HCT116 (cell line): Measurements from ENCODE around the gene FHDC1. TPM values are rescaled to one million over a fixed set of nuclear protein-coding genes. Genes with fewer than 3 reads are reported as not detected.

Experiments
- ATAC-seq: fragments of 200-7000 bp; cut with Tn5 transposase; 2 replicates; pipeline ENCODE4 v1.9.1; 2020; ENCODE audit warnings: mild to moderate bottlenecking, moderate library complexity
- BruUV-seq: library from RNA; stranded (reverse); fragments of 400-500 nt; replicated peaks from 2 replicates; lab custom pipeline; 2021; lab: Mats Ljungman, UMichigan
- CTCF ChIA-PET: fragments of 300-600 bp; sonication (Branson Sonifier 250); formaldehyde crosslinking; loops from one replicate; lab custom pipeline; 2021; ENCODE audit warnings: antibody characterized with exemption; lab: Charles Lee
- POLR2A ChIA-PET: fragments of 300-600, 350-600 bp; sonication (Branson Sonifier 250); formaldehyde crosslinking; loops from one replicate; lab custom pipeline; 2021; ENCODE audit warnings: antibody characterized with exemption; lab: Charles Lee
- RAD21 ChIA-PET, 2 experiments: fragments of 300-600 bp; sonication (Branson Sonifier 250); formaldehyde crosslinking; loops; one replicate each; lab custom pipeline; 2023; ENCODE audit warnings: low total read pairs in 2 of 2; ENCODE audit not compliant: uncharacterized antibody in 2 of 2, unreplicated experiment in 2 of 2, low non-redundant PET in 1 of 2; lab: Charles Lee
- DNase-seq: peaks from one replicate; pipeline ENCODE4 v3.0.0-alpha.2; 2010; ENCODE audit warnings: low read depth, low spot score
- H2AFZ ChIP-seq: fragments of 200-600 bp; shearing (Covaris generic), sonication (generic); 2 replicates; pipeline ENCODE4 v1.6.1; 2017; ENCODE audit warnings: low read depth, mixed run types, mixed read lengths, antibody characterized with exemption, low read length; ENCODE audit not compliant: poor library complexity, severe bottlenecking
- H3K27ac ChIP-seq: 2 replicates; pipeline ENCODE4 v1.5.1; 2012; ENCODE audit warnings: low read depth, low read length
- H3K27me3 ChIP-seq: fragments of 200-600 bp; sonication (generic); 2 replicates; pipeline ENCODE4 v1.6.1; 2016; ENCODE audit warnings: mixed run types, low read length, mixed read lengths; ENCODE audit not compliant: insufficient read depth
- H3K36me3 ChIP-seq, 2 experiments: fragments of 200-500 bp in 1 of 2; fragments of 200-600 bp in 1 of 2; sonication (Bioruptor generic) in 1 of 2; sonication (generic) in 1 of 2; 2 replicates each; pipeline versions ENCODE4 v1.5.1 to v1.6.1; 2014 to 2016; ENCODE audit warnings: low read length in 2 of 2, inconsistent platforms in 1 of 2, mixed read lengths in 1 of 2, mixed run types in 1 of 2; ENCODE audit not compliant: insufficient read depth in 2 of 2, control insufficient read depth in 1 of 2
- H3K4me1 ChIP-seq, 2 experiments: fragments of 200-600 bp in 1 of 2; sonication (generic) in 1 of 2; 2 replicates each; pipeline versions ENCODE4 v1.5.1 to v1.6.1; 2012 to 2017; ENCODE audit warnings: low read length in 2 of 2, inconsistent platforms in 1 of 2, mild to moderate bottlenecking in 1 of 2, mixed read lengths in 1 of 2, mixed run types in 1 of 2, moderate library complexity in 1 of 2; ENCODE audit not compliant: insufficient read depth in 2 of 2, control insufficient read depth in 1 of 2
- H3K4me2 ChIP-seq: fragments of 200-600 bp; sonication (generic); 2 replicates; pipeline ENCODE4 v1.6.1; 2017; ENCODE audit warnings: mixed run types, low read length, mixed read lengths
- H3K4me3 ChIP-seq, 2 experiments: fragments of 200-600 bp in 1 of 2; sonication (generic) in 1 of 2; replicated peaks in 1 of 2; 2 replicates each; pipeline ENCODE4 v1.5.1; 2011 to 2016; ENCODE audit warnings: low read length in 2 of 2, control low read depth in 1 of 2, low read depth in 1 of 2, mild to moderate bottlenecking in 1 of 2, mixed read lengths in 1 of 2, mixed run types in 1 of 2
- H3K79me2 ChIP-seq: fragments of 200-600 bp; sonication (generic); 2 replicates; pipeline ENCODE4 v1.6.1; 2017; ENCODE audit warnings: mild to moderate bottlenecking, mixed run types, low read length, moderate library complexity, mixed read lengths; ENCODE audit not compliant: insufficient read depth
- H3K9ac ChIP-seq: fragments of 200-600 bp; sonication (generic); 2 replicates; pipeline ENCODE4 v1.6.1; 2016; ENCODE audit warnings: low read length, mixed read lengths
- H3K9me2 ChIP-seq: fragments of 200-600 bp; sonication (generic), shearing (Covaris generic); 2 replicates; pipeline ENCODE4 v1.6.1; 2017; ENCODE audit warnings: mixed run types, mild to moderate bottlenecking, moderate library complexity; ENCODE audit not compliant: insufficient read depth
- H3K9me3 ChIP-seq, 2 experiments: fragments of 200-500 bp in 1 of 2; fragments of 200-600 bp in 1 of 2; sonication (Bioruptor generic) in 1 of 2; sonication (generic) in 1 of 2; 2 replicates each; pipeline ENCODE4 v1.6.1; 2014 to 2017; ENCODE audit warnings: low read length in 2 of 2, mixed read lengths in 2 of 2, inconsistent platforms in 1 of 2, low read depth in 1 of 2, mild to moderate bottlenecking in 1 of 2, mixed run types in 1 of 2, moderate library complexity in 1 of 2; ENCODE audit not compliant: control insufficient read depth in 1 of 2, insufficient read depth in 1 of 2
- H4K20me1 ChIP-seq: fragments of 200-600 bp; sonication (generic), shearing (Covaris generic); 2 replicates; pipeline ENCODE4 v1.6.1; 2017; ENCODE audit warnings: mixed run types, mild to moderate bottlenecking, moderate library complexity; ENCODE audit not compliant: insufficient read depth
- CTCF ChIP-seq, 3 experiments: fragments of 200-600 bp in 1 of 3; sonication (generic) in 1 of 3; IDR thresholded peaks in 2 of 3; conservative IDR thresholded peaks in 1 of 3; 2 replicates each; pipeline ENCODE4 v1.5.1; 2012 to 2017; ENCODE audit warnings: low read depth in 2 of 3, low read length in 2 of 3, antibody characterized with exemption in 1 of 3, borderline replicate concordance in 1 of 3, control low read depth in 1 of 3, mild to moderate bottlenecking in 1 of 3, mixed read lengths in 1 of 3, mixed run types in 1 of 3, moderate library complexity in 1 of 3; ENCODE audit not compliant: insufficient read depth in 1 of 3
- ELF1 ChIP-seq: IDR thresholded peaks from 2 replicates; pipeline ENCODE4 v1.6.1; 2012; ENCODE audit warnings: low read depth, borderline replicate concordance
- EZH2 ChIP-seq: fragments of 200-600 bp; sonication (generic); IDR thresholded peaks from 2 replicates; pipeline ENCODE4 v1.6.1; 2017; ENCODE audit warnings: antibody characterized with exemption, mixed run types
- EZH2phosphoT487 ChIP-seq: fragments of 200-600 bp; IDR thresholded peaks from 2 replicates; pipeline ENCODE4 v1.6.1; 2018; ENCODE audit warnings: antibody characterized with exemption, borderline replicate concordance
- JUND ChIP-seq: IDR thresholded peaks from 2 replicates; pipeline ENCODE4 v1.6.1; 2012
- MAX ChIP-seq: IDR thresholded peaks from 2 replicates; pipeline ENCODE4 v1.6.1; 2012
- POLR2A ChIP-seq: IDR thresholded peaks from 2 replicates; pipeline ENCODE4 v1.7.0; 2011; ENCODE audit warnings: borderline replicate concordance; ENCODE audit not compliant: insufficient read depth, insufficient read length; ENCODE audit errors: extremely low read depth
- POLR2AphosphoS5 ChIP-seq: IDR thresholded peaks from 2 replicates; pipeline ENCODE4 v1.6.1; 2011; ENCODE audit warnings: mild to moderate bottlenecking, low read depth, low read length, moderate library complexity
- SP1 ChIP-seq: IDR thresholded peaks from 2 replicates; pipeline ENCODE4 v1.6.1; 2012; ENCODE audit warnings: low read depth
- SRF ChIP-seq: IDR thresholded peaks from 2 replicates; pipeline ENCODE4 v1.6.1; 2012; ENCODE audit warnings: low read depth
- TCF7L2 ChIP-seq: IDR thresholded peaks from 2 replicates; pipeline ENCODE4 v1.7.0; 2011; ENCODE audit warnings: borderline replicate concordance, inconsistent platforms; ENCODE audit not compliant: insufficient read depth, insufficient read length; ENCODE audit errors: extremely low read depth
- ZFX ChIP-seq: fragments of 450-650 bp; IDR thresholded peaks from 2 replicates; pipeline ENCODE4 v1.6.1; 2017
- ZNF274 ChIP-seq: fragments of 200-500 bp; sonication (Bioruptor generic); IDR thresholded peaks from 2 replicates; pipeline ENCODE4 v1.6.1; 2014; ENCODE audit warnings: mild to moderate bottlenecking, low read depth, low read length, inconsistent platforms
- intact Hi-C: fragments of 100-400 bp; cut with micrococcal nuclease; formaldehyde crosslinking; loops from 2 replicates; pipeline ENCODE4 v1.10.0; 2022
- total RNA-seq: library from RNA; stranded (reverse); gene quantifications from one replicate; pipeline ENCODE4 v1.2.1, GENCODE V29; 2021; ENCODE audit not compliant: unreplicated experiment

The FHDC1 gene
- total RNA-seq, 1 experiment from 2014 or later, result 1.8 TPM

GRCh38 chr4:152959080-152959479 lies 23.0 kb downstream of the FHDC1 start:
- no peak overlapping the region for H3K4me3 ChIP-seq
- H2AFZ ChIP-seq, result no peak overlapping the region
- intact Hi-C loops, result no loop called here
- RAD21 ChIA-PET, result no interaction called here
- CTCF ChIA-PET, result no interaction called here
- H3K27ac ChIP-seq, result no peak overlapping the region
- H4K20me1 ChIP-seq, result no peaks in the 10 kb centered on the region
- H3K36me3 ChIP-seq, result no peaks in the 10 kb centered on the region
- POLR2A ChIA-PET, result no interaction called here
- TF ChIP-seq EZH2phosphoT487, result no peak
- no peak for TF ChIP-seq JUND
- no peak for TF ChIP-seq ZNF274
- TF ChIP-seq ELF1, result no peak
- no peak for TF ChIP-seq SP1
- TF ChIP-seq TCF7L2, result no peak
- no peak for TF ChIP-seq POLR2A
- no TSS peak for BruUV-seq
- no peaks in the 10 kb centered on the region for H3K9me3 ChIP-seq
- peaks cover 0 to 2% of the 10 kb centered on the region in 2 experiments; a peak in 1 of 4 replicates for H3K4me1 ChIP-seq
- no peak overlapping the region for H3K4me2 ChIP-seq
- no peaks in the 10 kb centered on the region for H3K27me3 ChIP-seq
- no peak overlapping the region for H3K9ac ChIP-seq
- no peaks in the 10 kb centered on the region for H3K79me2 ChIP-seq
- DNase-seq, result no peak
- H3K9me2 ChIP-seq, result no peaks in the 10 kb centered on the region
- no peak for ATAC-seq

GRCh38 chr4:152960082-152960481 lies 24.0 kb downstream of the FHDC1 start:
- ChIA-PET RAD21 (no interaction called here), POLR2A (no interaction called here), CTCF (no interaction called here)
- intact Hi-C loops, result no loop called here
- no peaks in the 10 kb centered on the region for H3K27me3 ChIP-seq
- no peak overlapping the region for H2AFZ ChIP-seq
- no peaks in the 10 kb centered on the region for H3K79me2 ChIP-seq
- no peaks in the 10 kb centered on the region for H3K9me2 ChIP-seq
- no peaks in the 10 kb centered on the region for H3K4me1 ChIP-seq
- H3K4me3 ChIP-seq, result no peak overlapping the region
- no peak overlapping the region for H3K9ac ChIP-seq
- ATAC-seq (no peak), DNase-seq (no peak)
- H3K9me3 ChIP-seq, result no peaks in the 10 kb centered on the region
- BruUV-seq, result no TSS peak
- TF ChIP-seq SRF (no peak), EZH2phosphoT487 (no peak), ZFX (no peak), EZH2 (no peak), ZNF274 (no peak), SP1 (no peak), JUND (no peak), ELF1 (no peak), MAX (no peak), POLR2AphosphoS5 (no peak), TCF7L2 (no peak), CTCF (IDR thresholded peaks at IDR 0.05 in 2 of 3, conservative IDR thresholded peaks at IDR 0.05 in 1 of 3; ENCODE audit: borderline replicate concordance in 1 of 3, insufficient read depth in 1 of 3, low read depth in 2 of 3, low read length in 2 of 3) (no peak)
- H3K27ac ChIP-seq, result no peak overlapping the region
- H3K36me3 ChIP-seq, result no peaks in the 10 kb centered on the region
- H4K20me1 ChIP-seq, result no peaks in the 10 kb centered on the region
- H3K4me2 ChIP-seq, result no peak overlapping the region
